ENCODE measurements around the gene ATAD3B. TPM values are rescaled to one million over a fixed set of nuclear protein-coding genes. Genes with fewer than 3 reads are reported as not detected.

Gene ATAD3B
- total and polyA plus RNA-seq, 2 of the 13 experiments (the other 11 are each of a cell fraction or from before 2014, with no cell fraction given), result 9.6 to 31.1 TPM

- TF ChIP-seq MYNN (CRISPR knock-in tag; IDR thresholded peaks at IDR 0.05; ENCODE audit: low read depth), result no peak
- TF ChIP-seq NCOA1 (CRISPR knock-in tag; IDR thresholded peaks at IDR 0.05), result no peak
- TF ChIP-seq ZNF605 (CRISPR knock-in tag; IDR thresholded peaks at IDR 0.05), result no peak
- no peak for TF ChIP-seq AHR (CRISPR knock-in tag; IDR thresholded peaks at IDR 0.05)
- TF ChIP-seq NR2F6 (IDR thresholded peaks at IDR 0.05), result peak; percentile 42; the same call in 1 of the 2 replicates
- TF ChIP-seq NR2F6 (CRISPR knock-in tag; IDR thresholded peaks at IDR 0.05), result peak; percentile 80
- no peak for TF ChIP-seq TFDP1 (CRISPR knock-in tag; IDR thresholded peaks at IDR 0.05; ENCODE audit: borderline replicate concordance)
- no peak for TF ChIP-seq TBL1XR1 (IDR thresholded peaks at IDR 0.05; ENCODE audit: borderline replicate concordance, low read length, partially characterized antibody)
- TF ChIP-seq, protein P1, sequence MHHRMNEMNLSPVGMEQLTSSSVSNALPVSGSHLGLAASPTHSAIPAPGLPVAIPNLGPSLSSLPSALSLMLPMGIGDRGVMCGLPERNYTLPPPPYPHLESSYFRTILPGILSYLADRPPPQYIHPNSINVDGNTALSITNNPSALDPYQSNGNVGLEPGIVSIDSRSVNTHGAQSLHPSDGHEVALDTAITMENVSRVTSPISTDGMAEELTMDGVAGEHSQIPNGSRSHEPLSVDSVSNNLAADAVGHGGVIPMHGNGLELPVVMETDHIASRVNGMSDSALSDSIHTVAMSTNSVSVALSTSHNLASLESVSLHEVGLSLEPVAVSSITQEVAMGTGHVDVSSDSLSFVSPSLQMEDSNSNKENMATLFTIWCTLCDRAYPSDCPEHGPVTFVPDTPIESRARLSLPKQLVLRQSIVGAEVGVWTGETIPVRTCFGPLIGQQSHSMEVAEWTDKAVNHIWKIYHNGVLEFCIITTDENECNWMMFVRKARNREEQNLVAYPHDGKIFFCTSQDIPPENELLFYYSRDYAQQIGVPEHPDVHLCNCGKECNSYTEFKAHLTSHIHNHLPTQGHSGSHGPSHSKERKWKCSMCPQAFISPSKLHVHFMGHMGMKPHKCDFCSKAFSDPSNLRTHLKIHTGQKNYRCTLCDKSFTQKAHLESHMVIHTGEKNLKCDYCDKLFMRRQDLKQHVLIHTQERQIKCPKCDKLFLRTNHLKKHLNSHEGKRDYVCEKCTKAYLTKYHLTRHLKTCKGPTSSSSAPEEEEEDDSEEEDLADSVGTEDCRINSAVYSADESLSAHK (CRISPR knock-in tag; IDR thresholded peaks at IDR 0.05; ENCODE audit: borderline replicate concordance), result no peak
- no peak for TF ChIP-seq ZBTB26 (CRISPR knock-in tag; IDR thresholded peaks at IDR 0.05; ENCODE audit: borderline replicate concordance)
- no peak for TF ChIP-seq ZNF761 (CRISPR knock-in tag; conservative IDR thresholded peaks at IDR 0.05)
- TF ChIP-seq ZNF7 (CRISPR knock-in tag; IDR thresholded peaks at IDR 0.05), result no peak
- no peak for TF ChIP-seq AFF4 (CRISPR knock-in tag; IDR thresholded peaks at IDR 0.05)
- TF ChIP-seq PCBP2 (optimal IDR thresholded peaks at IDR 0.05; ENCODE audit: low read depth, low read length, poor library complexity, severe bottlenecking), result no peak
- no peak for TF ChIP-seq BCL3 (CRISPR knock-in tag; IDR thresholded peaks at IDR 0.05)
- no peak for TF ChIP-seq ZNF343 (CRISPR knock-in tag; IDR thresholded peaks at IDR 0.05)
- peak; percentile 28 for TF ChIP-seq YY1 (IDR thresholded peaks at IDR 0.05; ENCODE audit: insufficient read depth, insufficient replicate concordance, low read depth, low read length)
- no peak for TF ChIP-seq ZBTB21 (CRISPR knock-in tag; IDR thresholded peaks at IDR 0.05)
- no peak for TF ChIP-seq ZNF44 (CRISPR knock-in tag; IDR thresholded peaks at IDR 0.05)
- TF ChIP-seq SRF (IDR thresholded peaks at IDR 0.05; ENCODE audit: low read depth, low read length), result no peak
- TF ChIP-seq ZNF891 (CRISPR knock-in tag; IDR thresholded peaks at IDR 0.05), result no peak
- TF ChIP-seq CEBPB (IDR thresholded peaks at IDR 0.05; ENCODE audit: borderline replicate concordance, low read depth, low read length), result no peak
Observed at GRCh38 chr1:1437904-1438376, 33.6 kb upstream of the ATAD3B start (continued).
